Ovary (tissue), 3 donors: Measurements from ENCODE around the gene S100A2.

Source experiments
- CTCF ChIP-seq, 3 donors: fragments of 450-650 bp in 2 of 3; fragments of 200-600 bp in 1 of 3; IDR thresholded peaks; one replicate each; pipeline versions ENCODE4 v1.5.1 to v1.8.0; 2016 to 2022; ENCODE audit warnings: antibody characterized with exemption in 3 of 3, mild to moderate bottlenecking in 1 of 3
- POLR2A ChIP-seq: fragments of 450-650 bp; IDR thresholded peaks from one replicate; pipeline ENCODE4 v1.6.1; 2017; ENCODE audit warnings: antibody characterized with exemption, mild to moderate bottlenecking, moderate library complexity
- donor health status: DM: no; HTN: no; CAD: no.

GRCh38 chr1:153566414-153567371 lies 1.0 kb upstream of the S100A2 start:
- TF ChIP-seq CTCF (IDR thresholded peaks at IDR 0.05) (no peak), POLR2A (no peak)
